Measurements from ENCODE around the gene CLMP. TPM values are rescaled to one million over a fixed set of nuclear protein-coding genes. Genes with fewer than 3 reads are reported as not detected.

CLMP gene
- total RNA-seq, 1 donor from 2014 or later, result 6.6 TPM

GRCh38 chr11:123056835-123057491 lies 138.1 kb downstream of the CLMP start:
- H3K27ac Mint-ChIP-seq (ENCODE audit: unreplicated experiment), result peak overlapping the region; percentile 78
- no peaks in the 10 kb centered on the region for H3K9me3 Mint-ChIP-seq (ENCODE audit: low read depth)
- no peak for DNase-seq (ENCODE audit: low spot score)
- H3K36me3 Mint-ChIP-seq (ENCODE audit: low read depth), result peaks cover 60% of the 10 kb centered on the region
- H3K4me1 Mint-ChIP-seq (ENCODE audit: low read depth), result peaks cover 53% of the 10 kb centered on the region
- TF ChIP-seq CTCF (IDR thresholded peaks at IDR 0.05), result no peak
- peak overlapping the region; percentile 97 for H3K4me3 Mint-ChIP-seq (ENCODE audit: unreplicated experiment)
- no peaks in the 10 kb centered on the region for H3K27me3 Mint-ChIP-seq (ENCODE audit: low read depth)

GRCh38 chr11:123055191-123055901 lies 139.7 kb downstream of the CLMP start:
- Mint-ChIP-seq H3K36me3 (ENCODE audit: low read depth) (peaks cover 48% of the 10 kb centered on the region), H3K9me3 (ENCODE audit: low read depth) (no peaks in the 10 kb centered on the region), H3K27me3 (ENCODE audit: low read depth) (no peaks in the 10 kb centered on the region), H3K4me3 (ENCODE audit: unreplicated experiment) (no peak overlapping the region), H3K27ac (ENCODE audit: unreplicated experiment) (peak overlapping the region; percentile 57), H3K4me1 (ENCODE audit: low read depth) (peaks cover 45% of the 10 kb centered on the region)
- no peak for DNase-seq (ENCODE audit: low spot score)
- TF ChIP-seq CTCF (IDR thresholded peaks at IDR 0.05), result no peak

GRCh38 chr11:123054301-123055065 lies 140.6 kb downstream of the CLMP start:
- Mint-ChIP-seq H3K9me3 (ENCODE audit: low read depth) (no peaks in the 10 kb centered on the region), H3K4me3 (ENCODE audit: unreplicated experiment) (no peak overlapping the region), H3K4me1 (ENCODE audit: low read depth) (peaks cover 37% of the 10 kb centered on the region), H3K36me3 (ENCODE audit: low read depth) (peaks cover 39% of the 10 kb centered on the region), H3K27ac (ENCODE audit: unreplicated experiment) (peak overlapping the region; percentile 68), H3K27me3 (ENCODE audit: low read depth) (no peaks in the 10 kb centered on the region)
- peak; percentile 87 for TF ChIP-seq CTCF (IDR thresholded peaks at IDR 0.05)
- DNase-seq (ENCODE audit: low spot score), result no peak

GRCh38 chr11:123052901-123053721 lies 141.9 kb downstream of the CLMP start:
- TF ChIP-seq CTCF (IDR thresholded peaks at IDR 0.05), result no peak
- Mint-ChIP-seq H3K27me3 (ENCODE audit: low read depth) (no peaks in the 10 kb centered on the region), H3K4me1 (ENCODE audit: low read depth) (peaks cover 23% of the 10 kb centered on the region), H3K4me3 (ENCODE audit: unreplicated experiment) (no peak overlapping the region), H3K9me3 (ENCODE audit: low read depth) (no peaks in the 10 kb centered on the region), H3K27ac (ENCODE audit: unreplicated experiment) (peak overlapping the region; percentile 13), H3K36me3 (ENCODE audit: low read depth) (peaks cover 25% of the 10 kb centered on the region)
- no peak for DNase-seq (ENCODE audit: low spot score)

Data from chondrocyte (in vitro differentiated cells).